GM19025 (cell line): Measurements from ENCODE around the gene KCNJ11.

ENCODE experiments used
- ATAC-seq: cut with Tn5 transposase; IDR thresholded peaks from one replicate; pipeline ENCODE4 v1.9.1; 2021; ENCODE audit warnings: mild to moderate bottlenecking, low read depth, moderate library complexity; ENCODE audit not compliant: unreplicated experiment

KCNJ11 gene

DNA sequence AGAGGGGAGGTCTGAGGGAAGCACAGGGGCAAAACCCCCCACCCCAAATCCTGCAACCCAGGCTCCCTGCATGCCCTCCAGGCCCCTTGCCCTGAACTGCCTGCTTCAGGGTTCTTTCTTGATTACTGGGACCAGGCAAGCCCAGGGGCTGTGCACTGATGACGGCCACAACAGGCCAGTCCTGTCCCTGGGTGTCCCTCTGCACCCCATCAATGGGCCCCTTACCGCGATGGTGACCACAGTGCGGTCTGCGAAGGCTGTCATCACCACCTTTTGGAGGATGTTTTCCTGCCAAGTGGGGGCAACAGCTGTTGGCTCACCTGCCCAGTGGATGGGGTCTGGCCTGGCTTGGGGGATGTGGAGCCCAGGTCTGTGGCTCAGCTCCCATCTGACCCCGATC is 5.0 kb upstream of the KCNJ11 start:
- ATAC-seq = no peak

DNA sequence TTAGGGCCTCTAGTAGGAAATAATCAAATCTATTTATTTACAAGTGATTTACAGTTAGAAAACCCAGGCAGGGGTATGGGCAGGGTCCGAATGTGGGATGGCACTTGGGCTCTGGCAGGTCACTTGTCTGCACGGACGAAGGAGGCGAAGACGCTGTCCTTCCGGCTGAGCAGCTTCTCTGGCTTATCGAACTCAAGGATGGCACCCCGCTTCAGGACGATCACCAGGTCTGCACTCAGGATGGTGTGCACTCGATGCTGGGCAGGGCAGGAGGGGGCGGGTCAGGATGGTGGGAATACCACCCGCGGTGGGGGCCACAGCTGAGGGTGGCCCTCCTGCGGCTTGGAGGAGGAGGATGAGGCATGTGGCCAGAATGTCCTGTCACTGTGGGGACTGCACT is 4.4 kb upstream of the KCNJ11 start:
- ATAC-seq = no peak

DNA sequence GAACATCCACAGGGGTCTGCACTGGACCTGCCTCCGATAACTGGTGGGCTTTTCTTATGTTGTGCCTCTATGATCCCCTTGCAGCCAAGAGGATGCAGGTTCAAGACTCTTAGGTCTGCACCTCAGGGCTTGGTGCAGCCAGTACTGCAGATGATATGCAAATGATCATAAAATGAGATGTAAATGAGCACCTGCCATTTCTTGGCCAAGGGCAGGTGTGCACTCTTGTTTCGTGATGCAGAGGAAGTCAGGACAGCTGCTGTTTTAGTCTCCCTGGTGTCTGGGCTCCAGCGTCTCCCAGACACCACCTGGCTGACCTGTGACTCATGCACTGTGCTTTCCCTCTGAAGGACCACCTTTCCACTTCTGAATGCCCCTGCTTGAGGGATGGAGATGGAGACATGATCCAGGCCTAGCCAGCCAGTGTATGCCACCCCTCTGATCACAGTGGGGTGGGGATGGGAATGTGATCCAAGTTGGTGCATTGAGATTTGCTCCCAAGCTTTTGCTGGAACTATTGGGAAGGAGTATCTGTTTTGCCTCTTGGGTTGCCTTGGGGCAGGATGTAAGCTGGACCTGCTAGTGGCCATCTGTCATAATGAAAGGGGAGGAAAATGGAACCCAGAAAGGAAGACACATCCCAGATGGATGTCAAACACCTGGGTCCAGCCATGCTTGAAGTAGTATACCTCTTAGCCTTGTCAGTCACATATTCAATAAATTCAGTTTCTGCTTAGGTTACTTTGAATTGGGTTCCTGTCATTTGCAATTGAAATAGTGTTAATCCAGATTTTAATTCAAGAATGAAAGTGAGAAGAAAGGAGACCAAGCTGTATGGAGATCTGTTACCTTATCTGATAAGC is 3.3 kb upstream of the KCNJ11 start:
- ATAC-seq = no peak

DNA sequence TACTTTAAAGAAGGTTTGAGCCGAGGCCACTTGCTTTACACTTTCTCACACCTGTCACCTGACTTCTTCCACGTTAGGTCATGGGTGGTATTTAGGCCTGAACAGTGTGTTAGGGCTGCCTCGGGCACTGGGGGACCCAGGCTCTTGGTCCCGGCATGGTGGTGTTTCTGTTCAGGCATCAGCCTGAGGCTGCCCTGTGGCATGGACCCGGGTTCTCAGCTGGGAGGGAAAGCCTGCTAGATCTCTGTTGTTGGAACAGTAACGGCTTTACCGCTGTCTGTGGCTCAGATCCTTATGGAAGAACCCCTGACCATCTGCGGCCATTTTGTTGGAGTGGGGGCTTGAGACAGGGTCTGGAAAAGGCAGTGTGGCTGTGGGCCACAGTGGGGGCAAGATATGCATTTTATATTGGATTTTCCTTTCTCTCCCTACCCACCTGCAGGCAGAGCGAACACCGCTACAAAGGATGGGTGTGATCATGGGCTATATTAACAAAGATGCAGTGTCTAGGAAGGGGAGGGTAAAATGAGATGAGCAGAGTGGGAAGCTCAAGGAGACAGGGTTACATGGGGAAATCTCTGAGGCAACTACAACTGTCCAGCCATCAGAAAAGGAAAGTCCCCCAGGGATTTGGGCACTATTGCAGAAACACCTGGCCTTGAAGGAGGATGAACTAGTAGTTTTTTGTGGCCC is 1.6 kb upstream of the KCNJ11 start:
- no peak for ATAC-seq

DNA sequence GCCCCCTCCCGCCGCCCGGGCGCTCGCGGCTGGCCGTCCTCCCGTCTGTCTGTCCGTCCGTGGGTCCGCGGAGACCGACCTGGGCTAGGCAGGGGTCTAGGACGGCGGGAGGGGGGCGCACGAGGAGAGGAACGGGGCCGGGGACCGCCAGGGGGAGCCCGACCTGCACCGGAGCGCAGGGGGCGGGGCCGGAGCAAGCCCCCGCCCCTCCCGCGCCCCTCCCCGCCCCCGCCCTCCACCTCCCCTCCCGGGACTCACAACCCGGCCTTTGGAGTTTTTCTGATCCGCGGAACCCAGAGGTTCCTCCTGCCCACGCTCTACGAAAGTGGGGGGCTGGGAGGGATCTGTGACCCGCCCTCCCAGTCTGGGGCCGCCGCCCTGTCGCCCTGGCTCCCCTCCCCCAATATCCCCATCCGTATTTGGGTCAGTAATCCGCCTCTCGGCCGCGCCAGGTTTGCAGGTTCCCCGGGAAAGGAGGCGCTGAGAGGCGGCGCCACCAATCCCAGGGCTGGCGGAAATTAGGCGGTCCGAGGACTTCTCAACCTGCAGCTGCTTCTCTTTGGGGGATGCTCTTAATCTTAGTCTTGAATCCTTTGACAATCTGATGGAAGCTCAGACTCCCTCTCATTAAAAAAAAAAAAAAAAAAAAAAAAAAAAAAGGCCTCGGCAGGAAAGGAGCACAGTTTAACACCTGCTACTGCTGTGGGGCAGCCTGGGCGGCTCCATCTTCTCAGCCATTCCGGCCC is 925 bp upstream of the KCNJ11 start:
- ATAC-seq = peak; percentile 58

DNA sequence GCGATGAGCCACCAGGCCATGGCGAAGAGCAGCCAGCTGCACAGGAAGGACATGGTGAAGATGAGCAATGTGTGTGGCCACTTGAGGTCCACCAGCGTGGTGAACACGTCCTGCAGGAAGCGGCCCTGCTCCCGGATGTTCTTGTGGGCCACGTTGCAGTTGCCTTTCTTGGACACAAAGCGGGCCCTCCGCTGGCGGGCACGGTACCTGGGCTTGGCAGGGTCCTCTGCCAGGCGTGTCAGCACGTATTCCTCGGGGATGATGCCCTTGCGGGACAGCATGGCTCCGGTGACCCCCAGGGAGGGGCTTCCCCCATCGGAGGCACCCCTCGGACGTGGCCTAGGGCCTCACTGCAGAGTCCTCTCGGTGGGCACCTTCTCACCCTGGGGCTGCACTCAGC is 648 bp downstream of the KCNJ11 start:
- ATAC-seq = no peak

DNA sequence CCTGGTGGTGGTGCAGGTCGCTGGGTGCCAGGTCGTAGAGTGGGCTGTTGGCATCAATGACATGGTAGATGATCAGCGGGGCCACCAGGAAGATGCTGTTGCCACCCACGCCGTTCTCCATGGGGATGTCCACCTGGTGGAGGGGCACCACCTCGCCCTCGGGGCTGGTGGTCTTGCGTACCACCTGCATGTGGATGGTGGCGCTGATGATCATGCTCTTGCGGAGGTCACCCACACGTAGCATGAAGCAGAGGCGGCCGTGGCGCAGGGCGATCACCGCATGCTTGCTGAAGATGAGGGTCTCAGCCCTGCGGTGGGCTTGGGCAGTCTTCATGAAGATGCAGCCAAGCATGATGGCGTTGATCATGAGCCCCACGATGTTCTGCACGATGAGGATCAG is 1.2 kb downstream of the KCNJ11 start:
- ATAC-seq = no peak

DNA sequence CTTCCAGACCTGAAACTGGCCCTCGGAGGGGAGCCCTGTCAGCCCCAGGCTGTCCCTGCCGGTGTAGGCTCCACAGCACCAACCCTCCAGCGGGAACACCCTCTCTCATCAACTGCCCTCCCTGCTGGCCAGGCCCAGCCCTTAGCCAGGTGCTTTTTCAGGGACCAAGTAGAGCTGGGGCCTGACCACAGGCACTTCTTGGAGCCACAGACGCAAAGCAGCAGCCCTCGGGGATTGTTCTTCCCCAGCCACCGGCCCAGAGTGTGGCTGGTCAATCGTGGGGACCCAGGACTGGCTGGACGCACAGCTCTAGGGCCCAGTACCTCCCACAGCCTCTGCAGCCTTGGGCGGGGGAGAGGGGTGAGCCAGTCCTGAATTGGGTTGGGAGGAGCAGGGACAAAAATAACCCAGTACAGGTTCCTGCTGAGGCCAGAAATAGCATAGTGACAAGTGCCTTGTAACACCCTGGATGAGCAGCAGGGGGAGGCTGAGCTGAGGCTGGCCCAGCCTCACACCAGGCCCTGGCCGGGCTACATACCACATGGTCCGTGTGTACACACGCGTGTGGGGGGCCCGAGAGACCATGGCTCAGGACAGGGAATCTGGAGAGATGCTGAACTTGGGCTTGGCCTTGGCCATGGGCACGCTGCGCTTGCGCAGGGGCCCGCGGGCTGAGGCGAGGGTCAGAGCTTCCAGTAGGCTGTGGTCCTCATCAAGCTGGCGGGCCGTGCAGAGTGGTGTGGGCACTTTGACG is 2.0 kb downstream of the KCNJ11 start:
- peak; percentile 57 for ATAC-seq

DNA sequence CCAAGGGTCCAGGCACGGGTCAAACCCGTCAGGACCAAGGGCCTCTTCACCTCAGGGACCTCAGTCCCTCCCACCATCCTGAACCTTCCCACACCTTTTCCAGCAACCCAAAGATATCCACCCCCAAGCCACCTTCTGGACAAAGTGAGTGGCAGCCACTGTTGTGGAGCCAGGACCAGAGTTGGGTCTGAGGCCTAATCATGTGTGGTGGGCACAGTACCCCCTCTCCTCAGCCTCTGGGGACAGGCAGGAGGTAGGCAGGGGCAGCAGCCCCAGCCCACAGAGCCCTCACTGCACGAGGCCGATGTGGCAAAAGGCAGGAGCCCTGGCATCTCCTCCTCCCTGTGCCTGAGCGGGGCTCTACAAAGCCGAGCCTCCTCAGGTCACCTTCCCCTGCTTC is 2.5 kb downstream of the KCNJ11 start:
- no peak for ATAC-seq

DNA sequence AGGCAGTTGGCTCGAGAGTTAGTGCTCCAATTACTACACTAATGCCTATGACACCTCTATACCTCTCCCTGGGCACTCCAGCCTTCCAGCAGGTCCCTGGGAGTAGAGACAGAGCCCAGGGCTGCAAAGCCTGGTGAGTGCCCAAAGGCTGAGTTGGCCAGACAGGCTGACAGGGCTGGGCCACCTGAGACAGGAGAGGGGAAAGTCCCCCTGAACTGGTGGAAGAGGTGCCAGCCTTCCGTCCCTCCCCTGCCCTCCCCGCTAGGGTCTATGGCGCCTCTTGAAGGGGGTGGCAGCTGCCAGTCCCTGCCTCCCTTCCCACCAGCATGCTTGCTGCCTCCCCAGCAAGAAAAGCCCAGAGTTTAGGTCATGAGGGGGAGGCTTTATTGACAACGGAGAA is 3.0 kb downstream of the KCNJ11 start:
- no peak for ATAC-seq

DNA sequence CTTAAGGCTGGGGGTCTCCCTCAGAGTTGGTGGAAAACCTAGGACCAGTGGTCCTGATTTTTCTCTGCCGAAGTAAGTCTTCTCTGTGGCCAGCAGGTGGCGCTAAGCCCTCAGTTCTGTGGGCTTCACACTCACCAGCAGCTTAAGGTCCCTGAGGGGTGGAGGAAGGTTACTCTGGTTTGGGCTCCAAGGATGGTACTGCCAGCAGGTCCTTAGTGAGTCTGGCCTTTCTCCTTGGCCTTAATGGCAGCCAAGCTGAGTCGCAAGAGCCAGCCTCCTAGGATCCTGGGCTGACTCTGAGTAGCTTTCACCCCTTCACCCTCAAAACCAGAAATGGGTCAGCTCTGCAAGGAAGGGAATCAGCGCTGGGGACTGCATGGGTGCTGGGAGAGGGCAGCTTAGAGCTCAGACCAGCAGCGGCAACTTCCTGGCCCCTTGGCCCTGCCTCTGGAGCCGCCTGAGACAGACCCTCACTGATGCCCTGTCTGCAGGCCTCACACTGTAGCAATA is 4.4 kb downstream of the KCNJ11 start:
- ATAC-seq = no peak

DNA sequence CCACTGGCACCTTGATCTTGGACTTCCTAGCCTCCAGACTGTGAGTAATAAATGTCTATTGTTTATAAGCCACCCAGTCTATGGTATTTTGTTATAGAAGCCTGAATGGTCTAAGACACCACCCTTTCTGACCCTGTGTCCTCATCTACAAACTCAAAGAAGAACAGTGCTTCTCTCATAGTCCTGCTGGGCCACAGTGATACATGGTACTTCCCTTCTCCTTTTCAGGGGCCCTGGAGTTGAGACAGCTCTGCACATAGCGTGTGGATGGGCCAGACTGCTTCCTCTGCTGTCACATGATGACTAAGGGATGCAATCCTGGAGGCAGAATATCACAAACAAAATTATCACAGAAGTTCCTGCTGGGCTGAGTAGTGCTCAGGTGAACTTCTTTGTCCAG is 5.0 kb downstream of the KCNJ11 start:
- ATAC-seq = no peak

DNA sequence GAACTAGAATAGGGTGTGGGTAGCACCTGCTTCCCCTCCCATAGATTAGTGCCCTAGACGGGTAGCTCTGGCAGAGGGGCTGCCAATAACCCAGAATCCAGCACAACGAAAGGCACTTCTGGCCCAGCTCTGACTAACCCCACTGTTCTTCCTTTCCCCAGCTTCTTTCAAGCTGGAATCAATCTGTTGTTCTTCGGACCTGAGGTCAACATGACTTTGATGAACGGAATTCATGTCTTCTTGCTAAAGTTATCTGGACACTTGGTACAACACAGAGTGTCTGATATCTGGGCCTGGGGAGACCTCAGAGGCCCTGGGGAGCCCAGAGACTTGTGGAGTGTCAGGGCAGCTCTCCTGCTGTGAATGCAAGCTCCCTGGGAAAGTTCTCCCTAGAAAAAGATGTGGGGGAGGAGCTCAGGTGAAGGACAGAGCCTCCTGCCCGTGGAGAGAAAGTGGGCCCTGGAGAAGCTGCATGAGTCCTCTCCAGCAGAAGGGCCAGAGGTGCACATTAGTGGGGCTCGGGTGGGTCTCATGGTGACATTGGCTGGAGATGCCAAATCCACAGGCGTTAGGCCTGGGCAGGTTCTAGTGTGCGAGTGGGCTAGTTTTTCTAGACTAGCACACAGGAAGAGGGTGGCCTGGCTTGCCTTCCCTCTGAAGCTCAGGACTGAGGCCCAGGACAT is 6.3 kb downstream of the KCNJ11 start:
- no peak for ATAC-seq

DNA sequence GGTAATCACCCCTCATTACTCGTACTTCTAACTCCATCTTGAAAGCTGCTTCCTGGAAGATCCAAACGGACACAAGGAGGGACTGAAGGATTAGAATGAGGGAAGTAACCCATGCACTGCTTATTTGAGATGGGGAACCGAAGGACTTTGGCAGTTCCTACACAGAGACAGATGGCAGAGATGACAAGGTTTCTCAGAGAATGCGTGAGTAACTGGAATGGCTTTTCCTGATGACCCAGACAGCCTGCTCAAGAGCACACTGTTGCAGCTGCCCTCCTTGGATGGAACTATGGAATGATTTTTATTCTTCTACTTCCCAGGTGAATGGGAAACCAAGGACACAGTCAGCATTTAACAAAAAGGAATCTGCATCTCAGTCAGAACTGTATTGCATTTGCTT is 7.3 kb downstream of the KCNJ11 start:
- ATAC-seq = no peak

DNA sequence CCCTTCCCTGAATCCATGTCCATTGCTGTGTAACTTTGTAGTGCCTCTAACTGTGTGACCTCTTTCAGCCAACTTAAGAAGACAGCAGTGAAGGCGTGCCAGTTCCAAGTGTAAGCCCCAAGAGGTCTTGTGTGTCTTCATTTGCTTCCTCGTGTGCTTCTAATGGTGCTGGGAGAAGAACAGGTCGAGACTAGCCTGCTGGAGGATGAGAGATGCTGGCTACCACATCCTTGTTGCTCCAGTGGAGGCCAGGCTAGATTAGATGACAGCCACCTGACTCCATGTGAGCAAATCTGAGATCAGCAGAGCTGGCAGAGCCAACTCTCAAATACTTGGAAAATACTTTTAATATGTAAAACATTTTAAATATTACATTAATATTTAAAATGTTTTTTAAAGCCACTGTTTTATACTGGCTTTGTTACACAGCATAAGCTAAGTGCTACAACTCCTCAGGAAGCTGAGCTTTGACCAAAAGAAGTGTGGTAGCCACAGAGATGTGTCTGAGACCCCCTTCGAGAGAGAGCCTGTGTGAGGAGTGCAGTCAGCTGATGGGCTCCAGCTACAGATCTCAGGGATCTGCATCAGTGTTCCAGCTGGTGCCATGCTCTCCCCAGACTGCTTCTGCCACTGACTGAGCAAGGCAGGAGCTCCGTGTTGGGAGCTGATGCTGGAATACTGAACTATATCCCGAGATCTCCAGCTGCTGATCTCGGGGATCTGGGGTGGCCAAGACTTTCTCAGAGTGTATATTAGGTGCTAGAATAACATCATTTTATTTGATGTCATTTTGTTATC is 8.9 kb downstream of the KCNJ11 start:
- no peak for ATAC-seq

DNA sequence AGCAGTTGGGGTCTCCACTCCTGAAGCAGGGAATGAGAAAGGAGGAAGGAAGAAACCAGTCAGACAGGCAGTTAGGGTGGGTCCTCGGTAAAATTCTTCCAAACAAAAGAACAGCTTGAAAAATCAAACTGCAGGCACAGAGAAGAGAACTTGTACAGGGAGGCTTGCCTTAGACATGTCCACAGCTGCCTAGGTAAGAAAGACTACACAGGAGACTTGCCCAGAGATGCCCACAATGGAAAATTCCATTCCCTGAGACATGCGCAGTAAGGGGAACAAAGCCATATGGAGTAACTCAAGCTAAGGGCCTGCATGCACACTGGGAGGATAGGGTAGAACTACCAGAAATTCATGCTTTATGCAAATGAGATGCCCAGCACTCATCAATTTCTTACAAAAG is 9.8 kb downstream of the KCNJ11 start:
- ATAC-seq = no peak

DNA sequence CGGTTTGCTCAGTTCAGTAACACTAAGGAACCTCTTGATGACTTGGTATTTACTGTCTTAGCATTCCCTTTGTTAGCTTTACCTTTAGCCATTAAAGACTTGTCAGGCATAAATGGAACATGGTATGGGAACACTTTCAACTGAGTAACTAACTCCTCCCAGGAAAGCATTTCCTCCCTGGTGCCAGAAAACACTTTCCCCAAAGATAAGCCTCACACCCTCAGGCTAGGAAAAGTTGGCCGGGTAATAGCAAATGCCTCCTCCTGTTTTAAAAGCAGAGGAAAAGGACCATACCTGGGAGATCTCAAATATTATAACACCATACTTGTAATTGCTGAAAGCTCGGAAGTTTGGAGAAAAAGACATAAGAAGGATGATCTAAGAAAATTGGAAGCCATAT is 12.0 kb downstream of the KCNJ11 start:
- ATAC-seq = no peak

DNA sequence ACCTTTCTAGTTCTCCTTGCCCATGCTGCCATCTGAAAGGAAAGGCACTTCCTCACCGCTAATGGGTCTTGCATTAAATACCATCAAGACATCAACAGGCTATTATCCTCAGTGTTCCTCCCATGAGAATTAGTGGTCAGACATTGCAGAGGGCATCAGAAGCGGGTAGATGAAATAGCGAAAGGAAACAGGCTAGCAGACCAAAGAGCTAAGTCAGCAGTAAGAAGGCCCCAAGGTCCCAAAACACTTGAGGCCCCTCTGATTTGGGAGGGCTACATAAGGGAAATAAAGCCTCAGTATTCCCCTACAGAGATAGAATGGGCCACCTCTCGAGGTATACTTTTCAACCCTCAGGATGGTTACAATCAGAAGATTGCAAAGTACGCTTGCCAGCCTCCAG is 12.9 kb downstream of the KCNJ11 start:
- no peak for ATAC-seq

DNA sequence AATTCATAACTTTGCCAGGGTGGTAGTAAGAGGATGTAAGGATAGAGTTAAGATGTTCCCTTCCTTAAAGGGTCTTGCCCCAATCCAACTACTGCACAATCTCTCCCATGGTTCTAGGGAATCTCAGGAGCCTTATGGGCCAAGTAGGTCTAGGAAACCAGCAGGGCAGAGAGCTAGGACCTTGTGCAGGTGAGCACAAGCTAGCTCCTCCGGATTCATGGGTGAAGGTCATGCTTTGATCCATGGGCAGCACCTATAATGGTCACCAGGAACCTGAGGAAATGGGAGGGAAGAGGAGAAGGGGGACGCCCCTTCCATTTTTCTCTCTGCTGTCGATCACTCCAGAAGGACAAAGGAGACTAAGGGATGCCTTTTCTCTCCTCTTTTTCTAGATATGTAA is 16.8 kb downstream of the KCNJ11 start:
- no peak for ATAC-seq
